ENCODE measurements around the gene CALCA.

DNA sequence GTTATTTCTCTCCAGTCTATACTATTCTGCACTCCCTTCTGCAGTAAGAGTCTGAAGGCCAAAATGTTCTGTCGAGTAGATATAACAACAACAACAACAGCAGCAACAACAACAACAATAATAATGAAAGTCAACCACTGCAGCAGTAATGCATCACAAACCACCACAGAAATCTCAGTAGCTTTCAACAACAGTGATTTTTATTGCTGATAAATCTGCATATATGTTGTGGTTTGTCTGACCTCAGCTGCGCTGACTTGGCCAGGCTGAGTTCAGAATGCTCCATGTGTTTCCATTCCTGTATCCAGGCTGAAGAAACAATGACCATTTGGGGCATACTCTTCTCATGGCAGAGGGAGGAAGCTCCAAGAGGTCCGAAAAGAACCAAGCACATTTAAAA lies 47.8 kb downstream of the CALCA start:
- no peak for TF ChIP-seq EP300 (IDR thresholded peaks at IDR 0.05)
- TF ChIP-seq, protein P1, sequence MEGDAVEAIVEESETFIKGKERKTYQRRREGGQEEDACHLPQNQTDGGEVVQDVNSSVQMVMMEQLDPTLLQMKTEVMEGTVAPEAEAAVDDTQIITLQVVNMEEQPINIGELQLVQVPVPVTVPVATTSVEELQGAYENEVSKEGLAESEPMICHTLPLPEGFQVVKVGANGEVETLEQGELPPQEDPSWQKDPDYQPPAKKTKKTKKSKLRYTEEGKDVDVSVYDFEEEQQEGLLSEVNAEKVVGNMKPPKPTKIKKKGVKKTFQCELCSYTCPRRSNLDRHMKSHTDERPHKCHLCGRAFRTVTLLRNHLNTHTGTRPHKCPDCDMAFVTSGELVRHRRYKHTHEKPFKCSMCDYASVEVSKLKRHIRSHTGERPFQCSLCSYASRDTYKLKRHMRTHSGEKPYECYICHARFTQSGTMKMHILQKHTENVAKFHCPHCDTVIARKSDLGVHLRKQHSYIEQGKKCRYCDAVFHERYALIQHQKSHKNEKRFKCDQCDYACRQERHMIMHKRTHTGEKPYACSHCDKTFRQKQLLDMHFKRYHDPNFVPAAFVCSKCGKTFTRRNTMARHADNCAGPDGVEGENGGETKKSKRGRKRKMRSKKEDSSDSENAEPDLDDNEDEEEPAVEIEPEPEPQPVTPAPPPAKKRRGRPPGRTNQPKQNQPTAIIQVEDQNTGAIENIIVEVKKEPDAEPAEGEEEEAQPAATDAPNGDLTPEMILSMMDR (IDR thresholded peaks at IDR 0.05) = no peak
